ENCODE results near the gene GADD45B.

- TF ChIP-seq POLR2A (IDR thresholded peaks at IDR 0.05; ENCODE audit: low read length) (no peak), GATA1 (IDR thresholded peaks at IDR 0.05; ENCODE audit: low read depth, low read length) (no peak)
Measured at GRCh38 chr19:2464389-2464788, 11.5 kb upstream of the GADD45B start.
